Activated naive CD4-positive, alpha-beta T cell treated with anti-CD3 and anti-CD28 coated beads, Interleukin-2, amount 50 U/mL, for 24 hours (primary cell): ENCODE results near the gene NFATC4.
"Not testable (repeated sequence)": the region's sequence is repeated elsewhere in the genome, so short reads cannot be mapped to it uniquely, and the experiment has no call there.

Experiments used
- H3K27ac Mint-ChIP-seq: one replicate; pipeline ENCODE4 v1.8.0; 2021; ENCODE audit warnings: mild to moderate bottlenecking, mixed read lengths
- H3K27me3 Mint-ChIP-seq: one replicate; pipeline ENCODE4 v1.8.0; 2021; ENCODE audit warnings: mixed read lengths
- H3K36me3 Mint-ChIP-seq: one replicate; pipeline ENCODE4 v1.8.0; 2021; ENCODE audit warnings: mixed read lengths
- H3K4me1 Mint-ChIP-seq: one replicate; pipeline ENCODE4 v1.8.0; 2021; ENCODE audit warnings: mixed read lengths
- H3K4me3 Mint-ChIP-seq: one replicate; pipeline ENCODE4 v1.8.0; 2021; ENCODE audit warnings: mild to moderate bottlenecking, mixed read lengths
- H3K9me3 Mint-ChIP-seq: one replicate; pipeline ENCODE4 v1.8.0; 2021; ENCODE audit warnings: mixed read lengths

Gene NFATC4

GRCh38 chr14:24387009-24387345 lies 19.0 kb downstream of the NFATC4 start:
- no peaks in the 10 kb centered on the region for H3K9me3 Mint-ChIP-seq
- no peak overlapping the region for H3K27ac Mint-ChIP-seq
- no peak overlapping the region for H3K4me3 Mint-ChIP-seq
- peaks cover 4% of the 10 kb centered on the region for H3K27me3 Mint-ChIP-seq
- no peaks in the 10 kb centered on the region for H3K4me1 Mint-ChIP-seq
- H3K36me3 Mint-ChIP-seq = no peaks in the 10 kb centered on the region

GRCh38 chr14:24387579-24387978 lies 19.6 kb downstream of the NFATC4 start:
- not testable (repeated sequence) for H3K4me3 Mint-ChIP-seq, H3K27ac Mint-ChIP-seq, H3K9me3 Mint-ChIP-seq, H3K36me3 Mint-ChIP-seq, H3K4me1 Mint-ChIP-seq, H3K27me3 Mint-ChIP-seq

- Mint-ChIP-seq H3K36me3 (no peaks in the 10 kb centered on the region), H3K4me1 (no peaks in the 10 kb centered on the region), H3K9me3 (no peaks in the 10 kb centered on the region), H3K4me3 (no peak overlapping the region), H3K27ac (no peak overlapping the region), H3K27me3 (peaks cover 6% of the 10 kb centered on the region)
Observed at GRCh38 chr14:24388474-24389179, 20.6 kb downstream of the NFATC4 start.

- Mint-ChIP-seq H3K27me3 (peaks cover 6% of the 10 kb centered on the region), H3K4me3 (no peak overlapping the region), H3K36me3 (no peaks in the 10 kb centered on the region), H3K9me3 (no peaks in the 10 kb centered on the region), H3K4me1 (no peaks in the 10 kb centered on the region), H3K27ac (no peak overlapping the region)
Observed at GRCh38 chr14:24389226-24389848, 21.4 kb downstream of the NFATC4 start.

GRCh38 chr14:24390701-24391468 lies 22.9 kb downstream of the NFATC4 start:
- Mint-ChIP-seq H3K36me3 (no peaks in the 10 kb centered on the region), H3K27me3 (peaks cover 6% of the 10 kb centered on the region), H3K4me1 (no peaks in the 10 kb centered on the region), H3K4me3 (no peak overlapping the region), H3K27ac (no peak overlapping the region), H3K9me3 (no peaks in the 10 kb centered on the region)

- Mint-ChIP-seq H3K4me1 (no peaks in the 10 kb centered on the region), H3K27me3 (peaks cover 6% of the 10 kb centered on the region), H3K4me3 (no peak overlapping the region), H3K36me3 (no peaks in the 10 kb centered on the region), H3K27ac (no peak overlapping the region), H3K9me3 (no peaks in the 10 kb centered on the region)
Observed at GRCh38 chr14:24392325-24393091, 24.5 kb downstream of the NFATC4 start.

- no peaks in the 10 kb centered on the region for H3K36me3 Mint-ChIP-seq
Observed at GRCh38 chr14:24394275-24394674, 26.3 kb downstream of the NFATC4 start.

GRCh38 chr14:24395609-24396582 lies 27.9 kb downstream of the NFATC4 start:
- no peak overlapping the region for H3K4me3 Mint-ChIP-seq
- H3K36me3 Mint-ChIP-seq = no peaks in the 10 kb centered on the region
- peaks cover 11% of the 10 kb centered on the region for H3K4me1 Mint-ChIP-seq
- H3K27ac Mint-ChIP-seq = no peak overlapping the region
- no peaks in the 10 kb centered on the region for H3K9me3 Mint-ChIP-seq
- H3K27me3 Mint-ChIP-seq = peaks cover 2% of the 10 kb centered on the region

More at GRCh38 chr14:24394275-24394674, 26.3 kb downstream of the NFATC4 start:
- Mint-ChIP-seq H3K27me3 (peaks cover 3% of the 10 kb centered on the region), H3K9me3 (no peaks in the 10 kb centered on the region), H3K4me3 (no peak overlapping the region), H3K4me1 (peaks cover 2% of the 10 kb centered on the region), H3K27ac (no peak overlapping the region)

GRCh38 chr14:24397639-24398292 lies 29.8 kb downstream of the NFATC4 start:
- Mint-ChIP-seq H3K9me3 (no peaks in the 10 kb centered on the region), H3K4me1 (peaks cover 11% of the 10 kb centered on the region), H3K4me3 (peak overlapping the region; percentile 8), H3K36me3 (no peaks in the 10 kb centered on the region), H3K27me3 (no peaks in the 10 kb centered on the region), H3K27ac (no peak overlapping the region)

- Mint-ChIP-seq H3K9me3 (no peaks in the 10 kb centered on the region), H3K27ac (no peak overlapping the region), H3K27me3 (no peaks in the 10 kb centered on the region), H3K4me3 (no peak overlapping the region), H3K36me3 (no peaks in the 10 kb centered on the region), H3K4me1 (peaks cover 11% of the 10 kb centered on the region)
Observed at GRCh38 chr14:24398293-24398652, 30.3 kb downstream of the NFATC4 start.

GRCh38 chr14:24398653-24399446 lies 30.9 kb downstream of the NFATC4 start, which contains the start of gene NYNRIN:
TSS of gene NYNRIN (plus strand) at chr14:24399003. CDS start at chr14:24399247, 244 bp downstream.
- H3K4me3 Mint-ChIP-seq = peak within 1 kb of the TSS; percentile 70
- peaks cover 11% of the 10 kb centered on the region for H3K4me1 Mint-ChIP-seq
- no peaks in the 10 kb centered on the region for H3K27me3 Mint-ChIP-seq
- H3K27ac Mint-ChIP-seq = no peak within 1 kb of the TSS
- no peaks in the 10 kb centered on the region for H3K9me3 Mint-ChIP-seq
- H3K36me3 Mint-ChIP-seq = no peaks in the 10 kb centered on the region

GRCh38 chr14:24399447-24399822 lies 31.5 kb downstream of the NFATC4 start:
- Mint-ChIP-seq H3K4me1 (peaks cover 11% of the 10 kb centered on the region), H3K9me3 (no peaks in the 10 kb centered on the region), H3K27ac (no peak overlapping the region), H3K4me3 (peak overlapping the region; percentile 70), H3K36me3 (no peaks in the 10 kb centered on the region), H3K27me3 (no peaks in the 10 kb centered on the region)

- Mint-ChIP-seq H3K4me3 (peak overlapping the region; percentile 70), H3K27me3 (no peaks in the 10 kb centered on the region), H3K27ac (no peak overlapping the region), H3K9me3 (no peaks in the 10 kb centered on the region), H3K4me1 (peaks cover 11% of the 10 kb centered on the region), H3K36me3 (no peaks in the 10 kb centered on the region)
Observed at GRCh38 chr14:24399999-24400718, 32.2 kb downstream of the NFATC4 start.
